ENCODE results near the gene OR7G2. TPM values are rescaled to one million over a fixed set of nuclear protein-coding genes. Genes with fewer than 3 reads are reported as not detected.
"Not testable (repeated sequence)": the region's sequence is repeated elsewhere in the genome, so short reads cannot be mapped to it uniquely, and the experiment has no call there.

OR7G2 gene
- total RNA-seq, 2 donors from 2014 or later: not detected

DNA sequence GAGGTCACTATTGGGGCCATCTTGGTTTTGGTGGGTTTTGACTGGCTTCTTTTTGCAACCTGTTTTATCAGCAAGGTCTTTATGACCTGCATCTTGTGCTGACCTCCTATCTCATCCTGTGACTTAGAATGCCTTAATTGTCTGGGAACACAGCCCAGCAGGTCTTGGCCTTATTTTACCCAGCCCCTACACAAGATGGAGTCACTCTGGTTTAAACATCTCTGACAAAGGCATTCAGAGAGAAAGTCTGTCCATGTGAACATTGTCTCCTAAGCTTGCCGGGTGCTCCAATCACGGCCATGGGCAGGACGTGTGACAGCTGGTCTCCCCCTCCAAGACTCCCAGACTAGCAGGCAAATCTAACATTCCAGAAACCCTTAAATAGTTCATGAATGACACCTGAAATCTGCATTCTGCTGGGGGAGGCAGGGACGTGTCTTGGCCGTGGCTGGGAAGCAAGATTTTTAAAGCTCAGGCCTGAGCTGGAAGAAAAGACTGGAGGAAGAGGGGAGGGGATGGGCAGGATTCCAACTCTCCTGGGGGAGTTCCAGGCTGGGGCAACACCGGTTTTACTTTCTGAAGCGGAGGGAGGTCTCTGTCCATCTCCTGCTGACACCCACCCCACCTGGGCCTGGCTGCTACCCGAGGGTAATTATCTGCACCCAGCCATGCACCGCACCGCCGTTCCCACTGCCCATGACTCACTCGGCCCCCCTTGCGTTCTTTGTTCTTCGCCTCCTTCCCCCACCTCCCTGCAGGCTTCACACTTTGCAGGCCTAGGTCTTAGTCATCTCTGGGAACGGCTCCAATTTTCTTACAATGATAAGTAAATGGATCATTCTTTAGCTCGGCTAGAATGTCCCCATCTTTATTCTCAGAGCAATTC is 32.0 kb downstream of the OR7G2 start:
- intact Hi-C loops (cut with DNase I): no loop called here
- H3K4me1 ChIP-seq: no peaks in the 10 kb centered on the region
- no peak overlapping the region for H3K27ac ChIP-seq

DNA sequence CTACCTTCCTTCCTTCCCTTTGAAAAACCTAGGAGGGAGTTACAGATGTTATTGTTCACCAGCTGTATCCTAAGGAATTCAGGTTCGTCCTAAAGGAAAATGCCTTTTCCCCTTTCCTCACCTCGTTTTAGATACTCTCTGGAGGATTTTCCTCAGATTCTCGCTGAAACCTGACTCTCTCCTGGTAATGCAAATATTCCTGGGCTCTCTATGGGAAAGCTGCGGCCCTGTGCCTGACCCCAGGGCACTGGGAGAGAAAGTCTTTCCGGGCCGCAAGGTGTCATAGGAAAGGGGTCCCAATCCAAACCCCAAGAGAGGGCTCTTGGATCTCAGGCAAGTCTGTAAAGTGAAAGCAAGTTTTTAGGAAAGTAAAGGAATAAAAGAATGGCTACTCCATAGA is 33.5 kb downstream of the OR7G2 start:
- H3K9me3 ChIP-seq: no peaks in the 10 kb centered on the region
- no peaks in the 10 kb centered on the region for H3K36me3 ChIP-seq
- TF ChIP-seq, protein P1, sequence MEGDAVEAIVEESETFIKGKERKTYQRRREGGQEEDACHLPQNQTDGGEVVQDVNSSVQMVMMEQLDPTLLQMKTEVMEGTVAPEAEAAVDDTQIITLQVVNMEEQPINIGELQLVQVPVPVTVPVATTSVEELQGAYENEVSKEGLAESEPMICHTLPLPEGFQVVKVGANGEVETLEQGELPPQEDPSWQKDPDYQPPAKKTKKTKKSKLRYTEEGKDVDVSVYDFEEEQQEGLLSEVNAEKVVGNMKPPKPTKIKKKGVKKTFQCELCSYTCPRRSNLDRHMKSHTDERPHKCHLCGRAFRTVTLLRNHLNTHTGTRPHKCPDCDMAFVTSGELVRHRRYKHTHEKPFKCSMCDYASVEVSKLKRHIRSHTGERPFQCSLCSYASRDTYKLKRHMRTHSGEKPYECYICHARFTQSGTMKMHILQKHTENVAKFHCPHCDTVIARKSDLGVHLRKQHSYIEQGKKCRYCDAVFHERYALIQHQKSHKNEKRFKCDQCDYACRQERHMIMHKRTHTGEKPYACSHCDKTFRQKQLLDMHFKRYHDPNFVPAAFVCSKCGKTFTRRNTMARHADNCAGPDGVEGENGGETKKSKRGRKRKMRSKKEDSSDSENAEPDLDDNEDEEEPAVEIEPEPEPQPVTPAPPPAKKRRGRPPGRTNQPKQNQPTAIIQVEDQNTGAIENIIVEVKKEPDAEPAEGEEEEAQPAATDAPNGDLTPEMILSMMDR (IDR thresholded peaks at IDR 0.05): no peak
- H3K27me3 ChIP-seq: no peaks in the 10 kb centered on the region
- H3K27ac ChIP-seq: no peak overlapping the region
- no peak overlapping the region for H3K9ac ChIP-seq (ENCODE audit: low read depth in 2 of 2, low read length in 2 of 2)
- intact Hi-C loops (cut with DNase I): no loop called here
- H3K4me3 ChIP-seq: no peak overlapping the region
- H3K4me1 ChIP-seq: no peaks in the 10 kb centered on the region
- DNase-seq: no peak

More for the DNA sequence above, 32.0 kb downstream of the OR7G2 start:
- DNase-seq: peak; percentile 41
- Histone ChIP-seq H3K9ac (ENCODE audit: low read depth in 2 of 2, low read length in 2 of 2) (no peak overlapping the region), H3K36me3 (no peaks in the 10 kb centered on the region), H3K9me3 (no peaks in the 10 kb centered on the region), H3K4me3 (no peak overlapping the region), H3K27me3 (no peaks in the 10 kb centered on the region)
- TF ChIP-seq, protein P1 (IDR thresholded peaks at IDR 0.05): no peak

DNA sequence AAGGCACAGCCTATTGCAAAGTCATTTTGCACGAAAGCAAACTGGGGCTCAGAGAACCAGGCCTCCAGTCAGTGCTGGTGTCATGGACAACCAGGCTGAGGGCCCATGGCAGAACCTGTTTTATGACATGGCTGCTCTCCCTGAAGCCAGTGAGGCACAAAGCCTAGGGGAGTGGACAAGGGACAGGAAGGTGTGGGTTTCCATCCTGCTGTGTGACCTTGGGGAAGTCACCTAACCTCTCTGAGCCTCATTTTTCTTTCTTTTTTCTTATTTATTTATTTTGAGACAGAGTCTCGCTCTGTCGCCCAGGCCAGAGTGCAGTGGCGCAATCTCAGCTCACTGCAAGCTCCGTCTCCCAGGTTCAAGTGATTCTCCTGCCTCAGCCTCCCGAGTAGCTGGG is 35.6 kb downstream of the OR7G2 start:
- H3K27ac ChIP-seq; H3K9ac ChIP-seq (ENCODE audit: low read depth in 2 of 2, low read length in 2 of 2); H3K36me3 ChIP-seq; H3K27me3 ChIP-seq; H3K4me3 ChIP-seq; intact Hi-C loops (cut with DNase I); H3K4me1 ChIP-seq; DNase-seq; H3K9me3 ChIP-seq: not testable (repeated sequence)

GRCh38 chr19:9070066-9070465 is 37.2 kb downstream of the OR7G2 start:
- Histone ChIP-seq H3K9ac (ENCODE audit: low read depth in 2 of 2, low read length in 2 of 2) (no peak overlapping the region), H3K4me3 (no peak overlapping the region), H3K27me3 (no peaks in the 10 kb centered on the region), H3K4me1 (no peaks in the 10 kb centered on the region), H3K27ac (no peak overlapping the region), H3K9me3 (no peaks in the 10 kb centered on the region), H3K36me3 (no peaks in the 10 kb centered on the region)
- TF ChIP-seq, protein P1 (IDR thresholded peaks at IDR 0.05): no peak
- no peak for DNase-seq
- intact Hi-C loops (cut with DNase I): no loop called here

- H3K27ac ChIP-seq: no peak overlapping the region
- no peaks in the 10 kb centered on the region for H3K36me3 ChIP-seq
- DNase-seq: no peak
- no peaks in the 10 kb centered on the region for H3K27me3 ChIP-seq
- TF ChIP-seq, protein P1 (IDR thresholded peaks at IDR 0.05): no peak
- no peak overlapping the region for H3K9ac ChIP-seq (ENCODE audit: low read depth in 2 of 2, low read length in 2 of 2)
- H3K9me3 ChIP-seq: no peaks in the 10 kb centered on the region
- intact Hi-C loops (cut with DNase I): no loop called here
- H3K4me3 ChIP-seq: no peak overlapping the region
- no peaks in the 10 kb centered on the region for H3K4me1 ChIP-seq
Observed at GRCh38 chr19:9065457-9066014, 41.7 kb downstream of the OR7G2 start.

- Histone ChIP-seq H3K9ac (ENCODE audit: low read depth in 2 of 2, low read length in 2 of 2) (no peak overlapping the region), H3K27me3 (no peaks in the 10 kb centered on the region), H3K27ac (no peak overlapping the region), H3K9me3 (no peaks in the 10 kb centered on the region), H3K4me1 (no peaks in the 10 kb centered on the region), H3K36me3 (no peaks in the 10 kb centered on the region), H3K4me3 (no peak overlapping the region)
- intact Hi-C loops (cut with DNase I): no loop called here
- no peak for DNase-seq
- TF ChIP-seq, protein P1 (IDR thresholded peaks at IDR 0.05): no peak
Observed at GRCh38 chr19:9061879-9062278, 45.4 kb downstream of the OR7G2 start.
